Activated effector memory CD4-positive, alpha-beta T cell treated with Interleukin-2 at 50 U/mL for 16 hours (primary cell): ENCODE measurements around the gene PNMA8A.

Experiments used
- DNase-seq: peaks from one replicate; pipeline ENCODE4 v3.0.0-alpha.2; 2020

The PNMA8A gene

GRCh38 chr19:46491975-46492682 is 20.8 kb upstream of the PNMA8A start:
- DNase-seq = no peak

GRCh38 chr19:46490774-46491173 is 19.4 kb upstream of the PNMA8A start:
- no peak for DNase-seq

- no peak for DNase-seq
Observed at GRCh38 chr19:46489445-46490272, 18.3 kb upstream of the PNMA8A start.

GRCh38 chr19:46488551-46488950 is 17.2 kb upstream of the PNMA8A start:
- no peak for DNase-seq

GRCh38 chr19:46487802-46488445 is 16.6 kb upstream of the PNMA8A start:
- peak; percentile 60 for DNase-seq

GRCh38 chr19:46487178-46487801 is 15.9 kb upstream of the PNMA8A start:
- no peak for DNase-seq

GRCh38 chr19:46486358-46486757 is 15.0 kb upstream of the PNMA8A start:
- no peak for DNase-seq

- DNase-seq = no peak
Observed at GRCh38 chr19:46484656-46485055, 13.3 kb upstream of the PNMA8A start.

- no peak for DNase-seq
Observed at GRCh38 chr19:46482631-46483030, 11.3 kb upstream of the PNMA8A start.

GRCh38 chr19:46481947-46482346 is 10.6 kb upstream of the PNMA8A start:
- DNase-seq = no peak

- no peak for DNase-seq
Observed at GRCh38 chr19:46481223-46481848, 10.0 kb upstream of the PNMA8A start.

- DNase-seq = no peak
Observed at GRCh38 chr19:46480415-46480814, 9.1 kb upstream of the PNMA8A start.

GRCh38 chr19:46478356-46478986 is 7.1 kb upstream of the PNMA8A start:
- DNase-seq = no peak

GRCh38 chr19:46475986-46476385 is 4.6 kb upstream of the PNMA8A start:
- DNase-seq = no peak

GRCh38 chr19:46474211-46474610 is 2.8 kb upstream of the PNMA8A start:
- no peak for DNase-seq

- no peak for DNase-seq
Observed at GRCh38 chr19:46472592-46472991, 1.2 kb upstream of the PNMA8A start.

- no peak for DNase-seq
Observed at GRCh38 chr19:46471811-46472543, 614 bp upstream of the PNMA8A start.

- DNase-seq = no peak
Observed at GRCh38 chr19:46470376-46470775, 987 bp downstream of the PNMA8A start.

GRCh38 chr19:46469541-46470185 is 1.7 kb downstream of the PNMA8A start:
- DNase-seq = no peak

GRCh38 chr19:46466536-46467196 is 4.7 kb downstream of the PNMA8A start:
- DNase-seq = no peak

- DNase-seq = no peak
Observed at GRCh38 chr19:46463516-46463915, 7.8 kb downstream of the PNMA8A start.
